SIG-M5 treated with dmso at 0.1 percent for 504 hours (cell line): Measurements from ENCODE around the gene HOXB8.

ENCODE experiments used
- DNase-seq: peaks from one replicate; lab custom pipeline; 2025; ENCODE audit not compliant: unreplicated experiment; lab: John Stamatoyannopoulos, UW

HOXB8 gene

DNA sequence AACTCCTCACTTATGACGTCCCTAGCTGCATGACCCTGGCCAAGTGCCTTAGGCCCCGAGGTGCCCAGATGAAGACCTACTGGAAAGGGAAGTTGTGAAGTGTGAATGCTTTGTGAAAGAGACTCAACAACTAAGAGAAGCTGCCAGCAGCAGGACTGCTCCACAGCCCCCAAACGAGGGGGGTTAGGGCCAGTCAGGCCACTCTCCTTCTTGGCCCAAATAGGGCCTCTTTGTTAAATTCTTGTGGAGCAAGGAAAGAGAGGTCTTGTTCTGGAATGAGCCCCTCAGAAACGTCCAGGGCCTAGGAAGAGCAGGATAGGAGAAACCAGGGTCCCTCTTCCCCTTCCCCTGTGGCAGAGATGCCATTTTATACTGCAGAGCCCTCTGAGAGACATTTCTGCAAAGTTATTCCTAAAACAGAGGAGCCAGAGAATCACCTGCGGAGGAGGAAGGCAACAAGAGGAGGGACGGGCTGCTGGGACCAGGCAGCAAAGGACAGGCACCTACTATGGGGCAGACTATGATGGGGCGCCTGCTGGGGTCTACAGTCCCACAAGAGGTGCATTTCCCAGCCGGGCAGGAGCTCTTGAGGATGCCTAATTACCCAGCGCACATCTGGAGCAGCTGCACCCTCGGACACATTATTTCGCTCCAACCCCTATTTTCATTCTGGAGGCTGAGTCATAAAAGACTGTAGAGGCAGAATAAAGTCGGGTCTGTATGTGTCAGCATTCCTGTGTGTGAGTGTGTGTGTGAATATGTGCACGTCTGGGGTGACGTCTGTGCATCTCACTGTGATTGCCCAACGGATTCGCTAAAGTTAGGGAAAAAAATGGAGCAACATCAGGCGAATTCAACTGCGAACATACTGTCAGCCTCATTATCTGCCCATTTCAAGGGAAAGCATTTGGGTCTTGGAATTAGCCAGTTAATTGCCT, 22.5 kb upstream of the HOXB8 start:
- DNase-seq: no peak

DNA sequence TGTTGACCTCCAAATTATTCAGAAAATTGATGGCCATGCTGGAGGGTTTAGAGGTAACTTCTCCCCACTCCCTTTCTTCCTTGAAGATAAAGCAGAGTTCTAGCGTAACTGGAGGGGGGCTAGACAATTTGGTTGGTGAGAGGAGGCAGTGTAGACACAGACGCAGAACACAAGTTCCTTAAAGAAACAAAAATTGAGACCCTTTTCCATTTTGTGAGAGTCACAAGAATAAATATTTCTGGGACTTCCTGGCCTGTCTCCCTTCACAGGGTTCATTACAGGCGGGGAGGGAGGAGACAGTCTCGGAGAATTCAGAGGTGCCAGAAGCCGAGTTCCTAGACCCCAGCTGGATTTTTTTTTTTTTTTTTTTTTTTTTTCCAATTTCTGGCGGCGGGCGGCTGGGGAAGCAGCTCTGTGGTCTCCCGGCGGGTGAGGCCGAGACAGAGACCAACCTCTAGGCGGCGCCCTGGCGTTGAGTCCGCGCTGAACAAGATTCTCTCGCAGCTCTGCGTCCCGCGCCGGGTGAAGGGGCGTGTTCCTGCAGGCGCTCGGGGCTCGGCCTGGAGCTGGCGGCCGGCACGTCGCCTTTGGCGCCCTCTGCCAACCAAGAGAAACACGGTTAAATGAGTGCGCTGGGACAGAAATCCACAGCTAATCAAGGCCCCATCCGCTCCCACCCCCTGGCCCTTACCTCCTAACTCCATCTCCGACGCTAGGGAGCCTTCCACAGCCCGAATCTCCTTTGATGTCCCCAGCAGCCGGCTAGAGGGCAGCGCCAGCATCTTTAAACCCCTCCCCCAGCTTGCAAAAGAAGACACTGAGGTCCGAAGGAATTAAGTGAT, 21.3 kb upstream of the HOXB8 start:
- peak; percentile 72 for DNase-seq

DNA sequence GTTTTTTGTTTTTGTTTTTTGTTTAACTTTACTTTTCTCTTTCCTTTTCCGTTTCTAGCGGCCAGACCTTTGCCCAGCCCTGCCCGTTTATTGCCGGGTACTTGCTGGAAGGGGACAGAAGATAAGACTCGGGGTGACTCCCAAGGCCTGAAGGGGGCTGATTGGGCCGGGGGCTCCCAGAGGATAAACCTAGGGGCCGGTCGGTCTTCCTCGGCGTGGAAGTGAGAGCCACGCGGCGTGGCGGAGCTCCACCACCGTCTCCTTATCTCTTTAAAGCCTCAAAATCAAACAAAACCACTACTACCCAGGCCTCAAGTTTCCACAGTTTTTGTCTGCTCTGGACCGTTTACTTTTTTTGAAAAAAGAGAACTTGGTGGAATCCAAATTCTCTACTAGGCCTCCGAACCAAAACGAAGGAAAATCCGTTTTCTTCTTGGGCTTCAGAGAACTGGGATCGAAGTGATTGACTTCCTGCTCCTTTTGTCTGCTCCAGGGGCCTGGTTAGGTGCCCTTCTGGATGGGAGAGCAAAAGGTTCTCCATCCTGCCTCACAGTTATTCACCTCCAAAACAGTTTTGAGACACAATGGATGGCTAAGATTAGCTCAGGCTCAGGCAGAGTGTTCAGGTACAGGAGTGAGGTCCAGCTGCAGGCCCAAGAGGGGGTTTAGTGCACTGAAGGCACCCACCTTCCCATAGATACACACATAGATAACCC, 19.6 kb upstream of the HOXB8 start:
- DNase-seq: no peak

- no peak for DNase-seq
Observed at GRCh38 chr17:48633266-48633677, 18.2 kb upstream of the HOXB8 start.

- no peak for DNase-seq
Observed at GRCh38 chr17:48632579-48633265, 17.6 kb upstream of the HOXB8 start.

GRCh38 chr17:48631693-48632578, 16.8 kb upstream of the HOXB8 start:
- no peak for DNase-seq

GRCh38 chr17:48630925-48631692, 16.0 kb upstream of the HOXB8 start:
- DNase-seq: no peak

DNA sequence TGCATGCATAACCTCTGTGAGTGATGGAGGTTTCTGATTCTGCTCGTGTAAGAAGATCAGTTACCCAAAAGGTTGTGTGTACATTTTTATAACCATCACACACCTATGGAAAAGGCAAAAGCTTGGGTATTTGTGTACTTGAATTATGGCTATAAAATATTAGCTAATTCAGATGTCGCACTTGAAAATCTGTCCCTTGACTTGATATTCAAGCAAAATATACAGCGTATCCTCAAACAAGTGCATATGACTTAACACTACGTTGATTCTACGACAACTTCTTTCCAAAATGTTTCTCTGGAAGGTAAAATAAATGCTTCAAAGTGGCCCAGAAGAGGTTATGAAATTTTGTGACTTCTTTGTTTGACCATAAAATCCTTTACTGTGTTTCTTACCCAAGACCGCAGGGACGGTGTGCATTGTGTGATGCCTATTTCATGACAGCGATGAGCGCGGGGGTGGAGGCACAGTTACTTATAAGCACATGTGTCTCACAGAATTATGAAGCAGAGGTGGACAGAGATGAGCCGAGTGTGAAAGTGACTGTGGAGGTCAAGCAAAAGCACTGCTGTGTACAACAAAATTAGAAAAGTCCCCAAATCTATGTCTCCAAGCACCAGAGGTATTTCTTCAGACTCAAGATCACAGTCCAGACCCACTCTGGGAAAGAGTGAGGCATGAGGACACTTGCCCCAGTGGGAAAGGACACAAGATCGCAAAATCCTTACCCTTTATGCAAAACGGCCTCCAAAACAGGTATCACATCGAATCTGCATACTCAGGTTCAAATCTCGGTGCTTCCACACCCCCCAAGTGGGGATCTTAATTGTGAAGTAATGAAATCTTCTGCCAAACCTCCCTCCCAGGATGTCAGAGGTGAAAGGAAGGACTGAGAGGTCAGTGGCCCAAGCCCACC, 15.2 kb upstream of the HOXB8 start:
- DNase-seq: no peak

- no peak for DNase-seq
Observed at GRCh38 chr17:48629411-48629759, 14.3 kb upstream of the HOXB8 start.

- DNase-seq: peak; percentile 65
Observed at GRCh38 chr17:48628649-48629410, 13.7 kb upstream of the HOXB8 start.

GRCh38 chr17:48627623-48628521, 12.8 kb upstream of the HOXB8 start:
- no peak for DNase-seq

- DNase-seq: no peak
Observed at GRCh38 chr17:48627118-48627597, 12.1 kb upstream of the HOXB8 start.

- DNase-seq: no peak
Observed at GRCh38 chr17:48626245-48627117, 11.4 kb upstream of the HOXB8 start, which contains the start of gene HOXB9. HOXB9 (minus strand) TSS chr17:48626358; CDS start chr17:48626269, 89 bp downstream.

GRCh38 chr17:48625495-48626244, 10.6 kb upstream of the HOXB8 start:
- no peak for DNase-seq
